HG02759 (cell line): Measurements from ENCODE around the gene FAAH2.
A peak's percentile ranks its signal among the peaks of the same experiment; 100 is the strongest.
"Not testable (repeated sequence)": the region's sequence is repeated elsewhere in the genome, so short reads cannot be mapped to it uniquely, and the experiment has no call there.

Source experiments
- ATAC-seq: cut with Tn5 transposase; IDR thresholded peaks from one replicate; pipeline ENCODE4 v1.9.1; 2021; ENCODE audit warnings: mild to moderate bottlenecking, moderate library complexity; ENCODE audit not compliant: unreplicated experiment

Gene FAAH2

GRCh38 chrX:57380026-57380796, 93.7 kb downstream of the FAAH2 start:
- no peak for ATAC-seq

GRCh38 chrX:57394162-57394561, 107.7 kb downstream of the FAAH2 start:
- not testable (repeated sequence) for ATAC-seq

- not testable (repeated sequence) for ATAC-seq
These were observed 116.7 kb downstream of the FAAH2 start for GRCh38 chrX:57403191-57403590.

GRCh38 chrX:57406149-57406548, 119.6 kb downstream of the FAAH2 start:
- no peak for ATAC-seq

- peak; percentile 54 for ATAC-seq
These were observed 131.3 kb downstream of the FAAH2 start for GRCh38 chrX:57417827-57418226.

GRCh38 chrX:57422289-57422688, 135.8 kb downstream of the FAAH2 start:
- ATAC-seq = no peak

GRCh38 chrX:57422790-57423189, 136.3 kb downstream of the FAAH2 start:
- no peak for ATAC-seq

- no peak for ATAC-seq
These were observed 158.6 kb downstream of the FAAH2 start for GRCh38 chrX:57445076-57445475.

- no peak for ATAC-seq
These were observed 159.3 kb downstream of the FAAH2 start for GRCh38 chrX:57445832-57446231.

GRCh38 chrX:57447856-57448255, 161.3 kb downstream of the FAAH2 start:
- ATAC-seq = no peak

GRCh38 chrX:57451426-57452020, 165.0 kb downstream of the FAAH2 start:
- ATAC-seq = no peak

GRCh38 chrX:57453901-57454300, 167.4 kb downstream of the FAAH2 start:
- ATAC-seq = no peak

- no peak for ATAC-seq
These were observed 195.0 kb downstream of the FAAH2 start for GRCh38 chrX:57481514-57481913.

- ATAC-seq = no peak
These were observed 230.0 kb downstream of the FAAH2 start for GRCh38 chrX:57516491-57516890.

GRCh38 chrX:57519578-57520118, 233.1 kb downstream of the FAAH2 start:
- ATAC-seq = no peak

GRCh38 chrX:57528670-57529255, 242.3 kb downstream of the FAAH2 start:
- ATAC-seq = no peak
